Stimulated activated naive B cell treated with anti-CD40 and anti-IgM and Interleukin-4, amounts not matched to agents 10 μg/mL and 1 μg/mL and 100 μg/mL, for 72 hours (primary cell): ENCODE measurements around the gene ITPR2.

Source experiments
- ATAC-seq, 2 donors: fragments of 150-1000 bp; cut with Tn5 transposase; replicated peaks; 2 replicates each; pipeline ENCODE4 v1.10.0; 2021; ENCODE audit warnings: moderate library complexity in 1 of 2
- DNase-seq: peaks from one replicate; pipeline ENCODE4 v3.0.0; 2021
- H3K27ac Mint-ChIP-seq: one replicate; pipeline ENCODE4 v1.8.0; 2022; ENCODE audit warnings: mild to moderate bottlenecking, mixed read lengths
- H3K27me3 Mint-ChIP-seq, 2 donors: one replicate each; pipeline ENCODE4 v1.8.0; 2022; ENCODE audit warnings: mixed read lengths in 2 of 2
- H3K36me3 Mint-ChIP-seq, 2 donors: one replicate each; pipeline ENCODE4 v1.8.0; 2022; ENCODE audit warnings: mixed read lengths in 2 of 2, mild to moderate bottlenecking in 1 of 2
- H3K4me1 Mint-ChIP-seq, 2 donors: one replicate each; pipeline ENCODE4 v1.8.0; 2022; ENCODE audit warnings: mixed read lengths in 2 of 2, mild to moderate bottlenecking in 1 of 2
- H3K4me3 Mint-ChIP-seq, 2 donors: one replicate each; pipeline ENCODE4 v1.8.0; 2022; ENCODE audit warnings: mild to moderate bottlenecking in 2 of 2, mixed read lengths in 2 of 2, moderate library complexity in 1 of 2
- H3K9me3 Mint-ChIP-seq, 2 donors: one replicate each; pipeline ENCODE4 v1.8.0; 2022; ENCODE audit warnings: mixed read lengths in 2 of 2, mild to moderate bottlenecking in 1 of 2

The ITPR2 gene

DNA sequence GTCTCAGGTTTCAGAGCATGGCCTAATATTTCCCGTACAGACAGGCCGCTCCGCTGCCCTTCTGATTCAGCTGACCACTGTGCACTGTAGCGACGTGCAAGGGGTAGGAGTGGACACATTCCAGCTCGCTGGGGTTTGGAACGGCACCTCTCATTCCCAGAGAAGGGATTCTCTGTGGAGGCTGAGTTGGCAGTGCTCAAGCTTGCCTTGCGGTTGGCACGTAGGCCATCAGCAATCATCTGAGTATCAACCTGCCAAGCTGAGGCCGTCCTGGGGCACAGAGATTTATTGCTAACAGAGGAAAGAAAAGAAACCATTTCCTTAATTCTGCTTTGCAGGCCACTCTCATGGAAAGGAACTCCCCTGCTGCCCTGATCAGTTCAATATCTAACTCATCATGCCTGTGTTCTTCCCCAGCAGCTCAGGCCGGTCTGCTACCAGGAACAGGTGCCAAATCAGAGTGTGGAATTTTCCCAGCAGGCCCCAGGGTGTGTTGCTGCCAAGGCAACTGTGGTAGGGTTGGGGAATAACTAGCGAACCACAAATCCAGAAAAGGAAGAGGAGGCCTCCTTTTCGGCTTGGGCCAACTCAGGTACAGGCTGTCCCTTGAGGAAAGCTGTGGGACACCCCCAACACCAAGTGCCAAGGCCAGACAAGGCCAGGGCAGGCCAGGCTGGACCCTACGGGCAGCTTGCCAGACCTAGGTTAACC, 545.2 kb downstream of the ITPR2 start:
- Mint-ChIP-seq H3K27ac (peak overlapping the region; percentile 31), H3K9me3 (no peaks in the 10 kb centered on the region), H3K36me3 (no peaks in the 10 kb centered on the region), H3K4me1 (peaks cover 16 to 21% of the 10 kb centered on the region in 2 donors), H3K4me3 (no peak overlapping the region), H3K27me3 (peaks cover 16 to 24% of the 10 kb centered on the region in 2 donors)
- ATAC-seq (peak in 1 of 2 donors; percentile 61), DNase-seq (no peak)
